Measurements from ENCODE around the gene CAMK1D.

Gene CAMK1D

GRCh38 chr10:12403119-12403518 lies 53.8 kb downstream of the CAMK1D start:
- no peak for DNase-seq (ENCODE audit: low read depth)

- DNase-seq (ENCODE audit: low read depth), result no peak
Observed at GRCh38 chr10:12405342-12406320, 56.3 kb downstream of the CAMK1D start.

GRCh38 chr10:12406764-12407400 lies 57.5 kb downstream of the CAMK1D start:
- DNase-seq (ENCODE audit: low read depth), result no peak

- no peak for DNase-seq (ENCODE audit: low read depth)
Observed at GRCh38 chr10:12408472-12408871, 59.1 kb downstream of the CAMK1D start.

GRCh38 chr10:12409161-12409560 lies 59.8 kb downstream of the CAMK1D start:
- no peak for DNase-seq (ENCODE audit: low read depth)

- no peak for DNase-seq (ENCODE audit: low read depth)
Observed at GRCh38 chr10:12409613-12410012, 60.3 kb downstream of the CAMK1D start.

- DNase-seq (ENCODE audit: low read depth), result peak; percentile 14
Observed at GRCh38 chr10:12412666-12413368, 63.5 kb downstream of the CAMK1D start.

GRCh38 chr10:12413369-12413711 lies 64.0 kb downstream of the CAMK1D start:
- no peak for DNase-seq (ENCODE audit: low read depth)

- no peak for DNase-seq (ENCODE audit: low read depth)
Observed at GRCh38 chr10:12414278-12414989, 65.1 kb downstream of the CAMK1D start.

GRCh38 chr10:12416344-12417050 lies 67.2 kb downstream of the CAMK1D start:
- DNase-seq (ENCODE audit: low read depth), result no peak

GRCh38 chr10:12417331-12417730 lies 68.0 kb downstream of the CAMK1D start:
- DNase-seq (ENCODE audit: low read depth), result no peak

GRCh38 chr10:12418000-12418399 lies 68.7 kb downstream of the CAMK1D start:
- DNase-seq (ENCODE audit: low read depth), result no peak

- no peak for DNase-seq (ENCODE audit: low read depth)
Observed at GRCh38 chr10:12418725-12419261, 69.4 kb downstream of the CAMK1D start.

GRCh38 chr10:12419262-12419847 lies 70.0 kb downstream of the CAMK1D start:
- DNase-seq (ENCODE audit: low read depth), result peak; percentile 30

GRCh38 chr10:12420530-12421120 lies 71.3 kb downstream of the CAMK1D start:
- no peak for DNase-seq (ENCODE audit: low read depth)

- no peak for DNase-seq (ENCODE audit: low read depth)
Observed at GRCh38 chr10:12422189-12422588, 72.8 kb downstream of the CAMK1D start.

- no peak for DNase-seq (ENCODE audit: low read depth)
Observed at GRCh38 chr10:12423896-12424295, 74.5 kb downstream of the CAMK1D start.

GRCh38 chr10:12427276-12427675 lies 77.9 kb downstream of the CAMK1D start:
- no peak for DNase-seq (ENCODE audit: low read depth)

GRCh38 chr10:12428447-12429135 lies 79.2 kb downstream of the CAMK1D start:
- no peak for DNase-seq (ENCODE audit: low read depth)
